LNCAP (cell line): ENCODE data around the gene NT5C3A.

Experiments used
- CTCF ChIP-seq: fragments of 450-650 bp; IDR thresholded peaks from 2 replicates; pipeline ENCODE4 v1.5.1; 2017; ENCODE audit warnings: mild to moderate bottlenecking

NT5C3A gene

GRCh38 chr7:33070831-33071230 lies 8.3 kb upstream of the NT5C3A start:
- TF ChIP-seq CTCF, result no peak

- no peak for TF ChIP-seq CTCF
Measured at GRCh38 chr7:33070277-33070676, 7.7 kb upstream of the NT5C3A start.

DNA sequence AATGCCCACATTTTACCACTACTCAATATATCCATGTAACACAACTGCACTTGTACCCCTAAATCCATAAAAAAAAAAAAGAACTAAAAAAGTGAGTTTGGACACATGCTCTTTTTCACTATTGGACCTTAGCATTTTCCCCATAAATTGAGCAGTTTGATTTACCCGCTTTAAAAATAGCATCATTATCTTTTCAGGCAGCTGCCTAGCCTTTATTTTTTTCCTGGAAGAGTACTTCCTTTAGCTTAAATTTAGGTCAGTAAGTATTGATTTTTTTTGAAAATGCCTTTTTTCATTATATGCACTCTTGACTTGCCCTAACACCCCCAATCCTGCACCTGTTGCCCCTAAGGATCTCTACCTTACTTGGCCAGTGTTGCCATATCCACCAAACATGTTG lies 5.3 kb upstream of the NT5C3A start:
- TF ChIP-seq CTCF, result no peak

DNA sequence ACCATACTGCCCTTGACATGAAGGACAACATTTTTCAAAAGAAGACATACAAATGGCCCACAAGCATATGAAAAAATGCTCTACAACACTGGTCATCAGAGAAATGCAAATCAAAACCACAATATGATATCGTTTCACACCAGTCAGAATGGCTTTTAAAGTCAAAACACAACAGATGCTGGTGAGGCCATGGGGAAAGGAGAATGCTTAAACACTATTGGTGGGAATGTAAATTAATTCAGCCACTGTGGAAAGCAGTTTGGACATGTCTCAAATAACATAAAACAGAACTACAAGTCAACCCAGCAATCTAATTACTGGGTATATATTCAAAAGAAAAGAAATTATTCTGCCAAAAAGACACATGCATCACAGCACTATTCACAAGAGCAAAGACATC lies 4.2 kb upstream of the NT5C3A start:
- no peak for TF ChIP-seq CTCF

DNA sequence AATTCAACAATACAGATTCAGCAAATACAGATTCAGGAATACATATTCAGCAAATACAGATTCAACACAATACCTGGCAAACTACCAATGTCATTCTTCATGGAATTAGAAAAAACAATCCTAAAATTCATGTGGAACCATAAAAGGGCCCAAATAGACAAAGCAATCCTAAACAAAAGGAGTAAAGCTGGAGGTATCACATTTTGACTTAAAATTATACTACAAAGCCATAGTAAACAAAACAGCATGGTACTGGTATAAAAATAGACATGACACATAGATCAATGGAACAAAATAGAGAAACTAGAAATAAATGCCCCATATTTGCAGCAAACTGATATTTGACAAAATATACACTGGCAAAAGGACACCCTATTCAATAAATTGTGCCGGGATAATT lies 3.4 kb upstream of the NT5C3A start:
- TF ChIP-seq CTCF, result no peak

DNA sequence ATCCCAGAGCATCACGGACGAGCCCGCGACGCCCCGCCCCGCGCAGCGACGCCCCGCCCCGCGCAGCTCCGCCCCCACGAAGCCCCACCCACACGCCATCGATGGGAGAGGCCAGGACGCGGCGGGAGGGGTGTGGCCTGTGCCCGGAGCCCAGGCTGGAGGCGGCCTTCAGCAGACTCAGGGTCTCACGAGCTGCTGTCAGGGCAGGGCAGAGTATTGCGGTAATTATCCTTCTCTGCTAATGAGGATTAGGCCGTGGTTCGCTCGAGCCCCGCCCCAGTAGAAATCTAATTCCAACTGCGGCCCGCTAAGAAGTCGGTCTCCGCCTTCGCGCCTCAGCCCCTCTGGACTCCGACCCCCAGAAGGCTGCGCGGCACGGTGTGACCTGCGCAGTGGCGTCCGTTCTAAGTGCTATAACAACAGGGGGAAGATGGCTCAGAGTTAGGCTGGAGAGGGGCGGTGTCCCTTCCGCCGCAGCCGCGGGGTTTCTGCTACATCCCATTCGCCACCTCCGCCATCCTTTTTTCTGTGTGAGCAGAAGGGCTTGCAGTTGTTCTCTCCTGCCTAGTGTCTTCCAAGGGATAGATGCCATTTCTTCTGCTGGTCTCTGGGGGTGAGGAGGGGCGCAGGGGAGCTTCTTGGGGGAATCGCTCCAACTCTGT lies 337 bp upstream of the NT5C3A start:
- no peak for TF ChIP-seq CTCF

GRCh38 chr7:33061282-33061937 lies 1.2 kb downstream of the NT5C3A start:
- TF ChIP-seq CTCF, result no peak
